GM21576 (cell line): ENCODE measurements around the gene MTA1.

Source experiments
- ATAC-seq: cut with Tn5 transposase; IDR thresholded peaks from one replicate; pipeline ENCODE4 v1.9.1; 2021; ENCODE audit warnings: mild to moderate bottlenecking, moderate library complexity; ENCODE audit not compliant: unreplicated experiment

Gene MTA1

GRCh38 chr14:105495990-105496830, 76.6 kb downstream of the MTA1 start:
- no peak for ATAC-seq

GRCh38 chr14:105496831-105497591, 77.4 kb downstream of the MTA1 start:
- no peak for ATAC-seq

GRCh38 chr14:105497671-105498429, 78.2 kb downstream of the MTA1 start:
- ATAC-seq: no peak

GRCh38 chr14:105498430-105499255, 79.0 kb downstream of the MTA1 start:
- no peak for ATAC-seq

- no peak for ATAC-seq
These were observed 79.8 kb downstream of the MTA1 start for GRCh38 chr14:105499256-105500035.

GRCh38 chr14:105500036-105500725, 80.6 kb downstream of the MTA1 start:
- no peak for ATAC-seq

GRCh38 chr14:105500726-105501101, 81.1 kb downstream of the MTA1 start:
- ATAC-seq: no peak

GRCh38 chr14:105501504-105502291, 82.1 kb downstream of the MTA1 start:
- ATAC-seq: no peak

- ATAC-seq: no peak
These were observed 83.0 kb downstream of the MTA1 start for GRCh38 chr14:105502446-105503295.

- no peak for ATAC-seq
These were observed 83.6 kb downstream of the MTA1 start for GRCh38 chr14:105503296-105503640.

GRCh38 chr14:105503935-105504692, 84.5 kb downstream of the MTA1 start:
- ATAC-seq: no peak

GRCh38 chr14:105505101-105505500, 85.5 kb downstream of the MTA1 start:
- no peak for ATAC-seq

- no peak for ATAC-seq
These were observed 87.6 kb downstream of the MTA1 start for GRCh38 chr14:105507247-105507646.

- no peak for ATAC-seq
These were observed 88.4 kb downstream of the MTA1 start for GRCh38 chr14:105508069-105508468.

- ATAC-seq: no peak
These were observed 89.0 kb downstream of the MTA1 start for GRCh38 chr14:105508601-105509000.

GRCh38 chr14:105517096-105517495, 97.5 kb downstream of the MTA1 start:
- ATAC-seq: no peak
